K562 (cell line): Measurements from ENCODE around the gene KCNQ2. TPM values are rescaled to one million over a fixed set of nuclear protein-coding genes. Genes with fewer than 3 reads are reported as not detected.

Experiments used
- FOXP1 ChIP-seq: sonication (generic); formaldehyde crosslinking; IDR thresholded peaks from 2 replicates; pipeline ENCODE4 v1.8.0; 2022; ENCODE audit warnings: mild to moderate bottlenecking, missing genetic modification reagents
- GATA2 ChIP-seq: sonication (generic); formaldehyde crosslinking; IDR thresholded peaks from 2 replicates; pipeline ENCODE4 v1.4.0; 2020; ENCODE audit warnings: mild to moderate bottlenecking, missing genetic modification reagents
- TARDBP ChIP-seq: fragments of 450-650 bp; IDR thresholded peaks from 2 replicates; pipeline ENCODE4 v1.6.1; 2016
- ZKSCAN3 ChIP-seq: fragments of 250-450 bp; sonication (Bioruptor Pico); IDR thresholded peaks from 2 replicates; pipeline ENCODE4 v1.4.0; 2020
- ZNF165 ChIP-seq: fragments of 250-450 bp; sonication (Bioruptor Pico); IDR thresholded peaks from 2 replicates; pipeline ENCODE4 v1.4.0; 2020; ENCODE audit warnings: borderline replicate concordance
- ZNF445 ChIP-seq: fragments of 250-450 bp; sonication (Bioruptor Pico); IDR thresholded peaks from 2 replicates; pipeline ENCODE4 v1.4.0; 2020; ENCODE audit warnings: low read depth, mild to moderate bottlenecking, moderate library complexity
- polyA plus RNA-seq, 8 experiments: library from polyadenylated mRNA; depleted of rRNA in 4 of 8; stranded (reverse) in 5 of 8; unstranded in 3 of 8; fragments of >200 nt; fragmentation: Nextera tagmentation in 2 of 8; fragmentation: Illumina TruSeq in 1 of 8; extraction: Ambion mirVana in 2 of 8; extraction: Trizol in 1 of 8; gene quantifications; 2 replicates each; pipeline versions ENCODE4 v1.2.1 to v1.2.3, GENCODE V29; 2011 to 2014; ENCODE audit warnings: inconsistent platforms in 1 of 8, missing spikeins in 1 of 8
- total RNA-seq, 7 experiments: library from RNA; depleted of rRNA in 6 of 7; stranded (reverse); fragments of >200 nt in 6 of 7; fragmentation: Illumina TruSeq in 2 of 7; extraction: Trizol in 2 of 7; gene quantifications; 2 replicates each; pipeline versions ENCODE4 v1.2.1 to v1.2.3, GENCODE V29; 2011 to 2021; ENCODE audit warnings: low replicate concordance in 1 of 7
- TF ChIP-seq, protein P1 (sequence below): IDR thresholded peaks from 2 replicates; pipeline ENCODE4 v1.6.1; 2016; ENCODE audit warnings: missing genetic modification characterization, missing compliant biosample characterization
- TF ChIP-seq, protein P2 (sequence below): fragments of 150-350 bp; IDR thresholded peaks from 2 replicates; pipeline ENCODE4 v1.6.1; 2014; ENCODE audit warnings: low read depth, mild to moderate bottlenecking, low read length, borderline replicate concordance
- TF ChIP-seq, protein P3 (sequence below): sonication (generic); formaldehyde crosslinking; IDR thresholded peaks from 2 replicates; pipeline ENCODE4 v1.8.0; 2022; ENCODE audit warnings: mild to moderate bottlenecking, missing genetic modification reagents, borderline replicate concordance
- TF ChIP-seq, protein P4 (sequence below): fragments of 250-450 bp; sonication (Bioruptor Pico); IDR thresholded peaks from 2 replicates; pipeline ENCODE4 v1.5.1; 2021; ENCODE audit warnings: mild to moderate bottlenecking

Gene KCNQ2
- total and polyA plus RNA-seq, 9 of the 15 experiments (the other 6 are each of a cell fraction or from before 2014, with no cell fraction given) = 0.13 to 0.16 TPM; not detected in 7

DNA sequence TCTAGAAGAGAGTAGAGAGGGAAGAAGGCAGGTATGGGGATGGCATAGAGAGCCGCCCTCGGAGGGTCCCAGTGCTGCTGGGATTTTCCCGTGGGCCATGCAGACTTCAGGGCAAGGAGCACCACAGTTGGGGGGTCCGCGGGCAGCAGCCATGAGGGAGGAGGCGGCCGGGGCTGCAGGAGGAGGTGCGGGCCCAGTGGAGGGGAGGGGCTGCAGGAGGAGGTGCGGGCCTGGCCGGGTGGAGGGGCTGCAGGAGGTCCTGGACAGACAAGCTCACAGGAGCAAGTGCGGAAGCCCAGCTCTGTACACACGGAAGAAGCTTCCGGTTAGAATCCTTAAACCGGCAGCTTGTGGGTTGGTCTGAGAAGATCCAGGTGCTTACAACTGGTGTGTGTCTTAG is 76.7 kb downstream of the KCNQ2 start (continued):
- TF ChIP-seq, protein P1, sequence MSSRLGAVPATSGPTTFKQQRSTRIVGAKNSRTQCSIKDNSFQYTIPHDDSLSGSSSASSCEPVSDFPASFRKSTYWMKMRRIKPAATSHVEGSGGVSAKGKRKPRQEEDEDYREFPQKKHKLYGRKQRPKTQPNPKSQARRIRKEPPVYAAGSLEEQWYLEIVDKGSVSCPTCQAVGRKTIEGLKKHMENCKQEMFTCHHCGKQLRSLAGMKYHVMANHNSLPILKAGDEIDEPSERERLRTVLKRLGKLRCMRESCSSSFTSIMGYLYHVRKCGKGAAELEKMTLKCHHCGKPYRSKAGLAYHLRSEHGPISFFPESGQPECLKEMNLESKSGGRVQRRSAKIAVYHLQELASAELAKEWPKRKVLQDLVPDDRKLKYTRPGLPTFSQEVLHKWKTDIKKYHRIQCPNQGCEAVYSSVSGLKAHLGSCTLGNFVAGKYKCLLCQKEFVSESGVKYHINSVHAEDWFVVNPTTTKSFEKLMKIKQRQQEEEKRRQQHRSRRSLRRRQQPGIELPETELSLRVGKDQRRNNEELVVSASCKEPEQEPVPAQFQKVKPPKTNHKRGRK = no peak
- TF ChIP-seq TARDBP (no peak), FOXP1 (CRISPR knock-in tag) (no peak), ZNF445 (no peak), GATA2 (CRISPR knock-in tag) (no peak), ZNF165 (no peak), ZKSCAN3 (no peak)
- TF ChIP-seq, protein P2, sequence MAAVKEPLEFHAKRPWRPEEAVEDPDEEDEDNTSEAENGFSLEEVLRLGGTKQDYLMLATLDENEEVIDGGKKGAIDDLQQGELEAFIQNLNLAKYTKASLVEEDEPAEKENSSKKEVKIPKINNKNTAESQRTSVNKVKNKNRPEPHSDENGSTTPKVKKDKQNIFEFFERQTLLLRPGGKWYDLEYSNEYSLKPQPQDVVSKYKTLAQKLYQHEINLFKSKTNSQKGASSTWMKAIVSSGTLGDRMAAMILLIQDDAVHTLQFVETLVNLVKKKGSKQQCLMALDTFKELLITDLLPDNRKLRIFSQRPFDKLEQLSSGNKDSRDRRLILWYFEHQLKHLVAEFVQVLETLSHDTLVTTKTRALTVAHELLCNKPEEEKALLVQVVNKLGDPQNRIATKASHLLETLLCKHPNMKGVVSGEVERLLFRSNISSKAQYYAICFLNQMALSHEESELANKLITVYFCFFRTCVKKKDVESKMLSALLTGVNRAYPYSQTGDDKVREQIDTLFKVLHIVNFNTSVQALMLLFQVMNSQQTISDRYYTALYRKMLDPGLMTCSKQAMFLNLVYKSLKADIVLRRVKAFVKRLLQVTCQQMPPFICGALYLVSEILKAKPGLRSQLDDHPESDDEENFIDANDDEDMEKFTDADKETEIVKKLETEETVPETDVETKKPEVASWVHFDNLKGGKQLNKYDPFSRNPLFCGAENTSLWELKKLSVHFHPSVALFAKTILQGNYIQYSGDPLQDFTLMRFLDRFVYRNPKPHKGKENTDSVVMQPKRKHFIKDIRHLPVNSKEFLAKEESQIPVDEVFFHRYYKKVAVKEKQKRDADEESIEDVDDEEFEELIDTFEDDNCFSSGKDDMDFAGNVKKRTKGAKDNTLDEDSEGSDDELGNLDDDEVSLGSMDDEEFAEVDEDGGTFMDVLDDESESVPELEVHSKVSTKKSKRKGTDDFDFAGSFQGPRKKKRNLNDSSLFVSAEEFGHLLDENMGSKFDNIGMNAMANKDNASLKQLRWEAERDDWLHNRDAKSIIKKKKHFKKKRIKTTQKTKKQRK = no peak
- TF ChIP-seq, protein P3, sequence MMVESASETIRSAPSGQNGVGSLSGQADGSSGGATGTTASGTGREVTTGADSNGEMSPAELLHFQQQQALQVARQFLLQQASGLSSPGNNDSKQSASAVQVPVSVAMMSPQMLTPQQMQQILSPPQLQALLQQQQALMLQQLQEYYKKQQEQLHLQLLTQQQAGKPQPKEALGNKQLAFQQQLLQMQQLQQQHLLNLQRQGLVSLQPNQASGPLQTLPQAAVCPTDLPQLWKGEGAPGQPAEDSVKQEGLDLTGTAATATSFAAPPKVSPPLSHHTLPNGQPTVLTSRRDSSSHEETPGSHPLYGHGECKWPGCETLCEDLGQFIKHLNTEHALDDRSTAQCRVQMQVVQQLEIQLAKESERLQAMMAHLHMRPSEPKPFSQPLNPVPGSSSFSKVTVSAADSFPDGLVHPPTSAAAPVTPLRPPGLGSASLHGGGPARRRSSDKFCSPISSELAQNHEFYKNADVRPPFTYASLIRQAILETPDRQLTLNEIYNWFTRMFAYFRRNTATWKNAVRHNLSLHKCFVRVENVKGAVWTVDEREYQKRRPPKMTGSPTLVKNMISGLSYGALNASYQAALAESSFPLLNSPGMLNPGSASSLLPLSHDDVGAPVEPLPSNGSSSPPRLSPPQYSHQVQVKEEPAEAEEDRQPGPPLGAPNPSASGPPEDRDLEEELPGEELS (CRISPR knock-in tag) = no peak
- TF ChIP-seq, protein P4, sequence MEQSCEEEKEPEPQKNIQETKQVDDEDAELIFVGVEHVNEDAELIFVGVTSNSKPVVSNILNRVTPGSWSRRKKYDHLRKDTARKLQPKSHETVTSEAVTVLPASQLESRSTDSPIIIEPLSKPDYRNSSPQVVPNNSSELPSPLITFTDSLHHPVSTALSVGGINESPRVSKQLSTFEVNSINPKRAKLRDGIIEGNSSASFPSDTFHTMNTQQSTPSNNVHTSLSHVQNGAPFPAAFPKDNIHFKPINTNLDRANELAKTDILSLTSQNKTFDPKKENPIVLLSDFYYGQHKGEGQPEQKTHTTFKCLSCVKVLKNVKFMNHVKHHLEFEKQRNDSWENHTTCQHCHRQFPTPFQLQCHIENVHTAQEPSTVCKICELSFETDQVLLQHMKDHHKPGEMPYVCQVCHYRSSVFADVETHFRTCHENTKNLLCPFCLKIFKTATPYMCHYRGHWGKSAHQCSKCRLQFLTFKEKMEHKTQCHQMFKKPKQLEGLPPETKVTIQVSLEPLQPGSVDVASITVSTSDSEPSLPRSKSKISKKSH (CRISPR knock-in tag) = no peak
- TF ChIP-seq, all 486 proteins: peak for 0
